HG03571 (cell line): ENCODE measurements around the gene MUC4.
"Not testable (repeated sequence)": the region's sequence is repeated elsewhere in the genome, so short reads cannot be mapped to it uniquely, and the experiment has no call there.

Experiments
- ATAC-seq: cut with Tn5 transposase; IDR thresholded peaks from one replicate; pipeline ENCODE4 v1.9.1; 2021; ENCODE audit not compliant: unreplicated experiment

The MUC4 gene

DNA sequence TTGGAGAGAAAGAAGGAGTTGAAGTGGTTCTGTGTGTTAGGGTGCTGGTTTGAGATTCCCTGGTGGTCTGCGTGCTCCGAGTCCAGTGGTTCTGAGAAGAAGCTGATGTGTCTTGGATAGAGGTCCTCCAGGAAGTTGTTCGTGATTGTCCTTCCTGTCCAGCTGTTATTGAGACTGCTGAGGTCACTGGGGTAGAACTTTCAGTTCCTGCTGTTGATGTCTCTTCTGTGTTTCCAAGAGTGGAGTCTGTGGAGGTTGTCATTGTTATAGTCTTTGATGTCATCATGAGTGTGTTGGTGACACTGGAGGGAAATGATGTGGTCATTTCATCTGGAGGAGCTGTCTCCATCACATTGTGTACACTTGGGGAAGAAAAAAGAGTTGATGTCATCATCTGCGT is 20.8 kb downstream of the MUC4 start:
- no peak for ATAC-seq

DNA sequence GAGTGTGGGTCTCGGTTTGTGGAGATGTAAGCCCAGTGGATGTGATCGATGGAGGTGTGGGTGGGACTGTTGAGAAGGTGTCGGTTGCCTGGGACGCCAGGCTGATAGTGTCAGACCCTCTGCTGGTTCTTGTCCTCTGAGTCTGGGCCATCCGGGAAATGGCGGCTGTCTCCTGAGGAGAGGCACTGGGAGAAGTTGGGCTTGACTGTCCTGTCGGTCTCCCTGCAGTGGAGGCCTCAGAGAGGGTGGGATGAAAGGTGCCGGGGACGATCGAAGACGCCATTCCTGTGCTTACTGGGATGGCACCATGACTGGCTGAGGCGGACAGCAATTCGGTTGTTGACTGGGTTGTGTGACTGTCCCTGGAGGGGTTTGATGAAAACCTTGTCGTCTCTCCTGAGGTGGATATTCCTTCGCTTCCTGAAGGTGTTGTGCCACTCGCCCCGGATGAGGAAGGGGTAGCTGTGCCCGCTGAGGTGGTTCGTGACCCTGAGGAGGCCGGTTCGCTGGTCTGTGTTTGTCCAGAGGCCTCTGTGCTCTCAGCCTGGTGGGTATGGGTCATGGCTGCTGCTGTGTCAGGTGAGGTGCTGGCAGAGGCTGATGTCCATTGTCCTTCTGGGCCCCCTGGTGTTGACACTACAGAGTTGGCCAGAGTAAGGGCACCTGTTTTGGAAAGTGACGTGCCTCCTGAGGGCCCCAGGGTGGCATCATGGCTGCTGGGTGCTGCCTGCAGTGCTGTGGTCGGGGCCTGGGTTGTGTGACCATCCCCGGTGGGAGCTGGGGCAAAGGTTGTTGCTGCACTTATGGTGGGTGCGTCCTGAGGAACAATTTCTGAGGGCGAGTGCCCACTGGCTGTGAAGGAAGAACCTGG is 22.8 kb downstream of the MUC4 start:
- ATAC-seq = no peak

DNA sequence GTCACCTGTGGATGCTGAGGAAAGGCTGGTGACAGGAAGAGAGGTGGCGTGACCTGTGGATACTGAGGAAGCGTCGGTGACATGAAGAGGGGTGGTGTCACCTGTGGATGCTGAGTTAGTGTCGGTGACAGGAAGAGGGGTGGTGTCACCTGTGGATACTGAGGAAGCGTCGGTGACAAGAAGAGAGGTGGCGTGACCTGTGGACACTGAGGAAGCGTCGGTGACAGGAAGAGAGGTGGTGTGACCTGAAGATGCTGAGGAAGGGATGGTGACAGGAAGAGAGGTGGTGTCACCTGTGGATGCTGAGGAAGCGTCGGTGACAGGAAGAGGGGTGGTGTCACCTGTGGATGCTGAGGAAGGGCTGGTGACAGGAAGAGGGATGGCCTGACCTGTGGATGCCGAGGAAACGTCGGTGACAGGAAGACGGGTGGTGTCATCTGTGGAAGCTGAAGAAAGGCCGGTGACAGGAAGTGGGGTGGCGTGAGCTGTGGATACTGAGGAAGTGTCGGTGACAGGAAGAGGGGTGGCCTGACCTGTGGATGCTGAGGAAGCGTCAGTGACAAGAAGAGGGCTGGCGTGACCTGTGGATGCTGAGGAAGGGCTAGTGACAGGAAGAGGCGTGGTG is 25.8 kb downstream of the MUC4 start:
- ATAC-seq = not testable (repeated sequence)

DNA sequence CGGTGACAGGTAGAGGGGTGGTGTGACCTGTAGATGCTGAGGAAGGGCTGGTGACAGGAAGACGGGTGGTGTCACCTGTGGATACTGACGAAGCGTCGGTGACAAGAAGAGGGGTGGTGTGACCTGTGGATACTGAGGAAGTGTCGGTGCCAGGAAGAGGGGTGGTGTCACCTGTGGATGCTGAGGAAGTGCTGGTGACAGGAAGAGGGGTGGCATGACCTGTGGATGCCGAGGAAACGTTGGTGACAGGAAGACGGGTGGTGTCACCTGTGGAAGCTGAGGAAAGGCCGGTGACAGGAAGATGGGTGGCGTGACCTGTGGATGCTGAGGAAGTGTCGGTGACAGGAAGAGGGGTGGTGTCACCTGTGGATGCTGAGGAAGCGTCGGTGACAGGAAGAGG is 27.7 kb downstream of the MUC4 start:
- not testable (repeated sequence) for ATAC-seq

DNA sequence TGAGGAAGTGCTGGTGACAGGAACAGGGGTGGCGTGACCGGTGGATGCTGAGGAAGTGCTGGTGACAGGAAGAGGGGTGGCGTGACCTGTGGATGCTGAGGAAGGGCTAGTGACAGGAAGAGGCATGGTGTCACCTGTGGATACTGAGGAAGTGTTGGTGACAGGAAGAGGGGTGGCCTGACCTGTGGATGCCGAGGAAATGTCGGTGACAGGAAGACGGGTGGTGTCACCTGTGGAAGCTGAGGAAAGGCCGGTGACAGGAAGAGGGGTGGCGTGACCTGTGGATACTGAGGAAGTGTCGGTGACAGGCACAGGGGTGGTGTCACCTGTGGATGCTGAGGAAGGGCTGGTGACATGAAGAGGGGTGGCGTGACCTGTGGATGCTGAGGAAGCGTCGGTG is 30.5 kb downstream of the MUC4 start:
- not testable (repeated sequence) for ATAC-seq

DNA sequence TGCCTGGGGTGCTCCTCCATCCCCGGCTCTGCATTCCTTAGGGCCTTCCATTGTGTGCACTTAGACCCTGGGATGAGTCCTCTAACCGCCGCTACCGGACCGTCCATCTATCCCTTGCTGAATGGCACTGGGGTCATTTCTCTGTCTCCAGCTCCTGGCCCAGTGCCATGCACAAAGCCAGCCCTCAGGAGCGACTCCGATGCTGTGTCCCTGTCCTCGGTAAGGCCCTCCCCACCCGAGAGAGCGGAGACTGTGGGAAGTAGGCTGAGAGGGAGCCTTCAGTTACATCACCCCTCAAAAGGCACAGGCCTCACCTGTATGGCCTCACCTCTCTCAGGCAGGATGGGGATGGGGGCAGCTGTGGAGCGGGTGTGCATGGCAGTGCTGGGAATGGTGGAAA is 33.8 kb downstream of the MUC4 start:
- ATAC-seq = no peak

DNA sequence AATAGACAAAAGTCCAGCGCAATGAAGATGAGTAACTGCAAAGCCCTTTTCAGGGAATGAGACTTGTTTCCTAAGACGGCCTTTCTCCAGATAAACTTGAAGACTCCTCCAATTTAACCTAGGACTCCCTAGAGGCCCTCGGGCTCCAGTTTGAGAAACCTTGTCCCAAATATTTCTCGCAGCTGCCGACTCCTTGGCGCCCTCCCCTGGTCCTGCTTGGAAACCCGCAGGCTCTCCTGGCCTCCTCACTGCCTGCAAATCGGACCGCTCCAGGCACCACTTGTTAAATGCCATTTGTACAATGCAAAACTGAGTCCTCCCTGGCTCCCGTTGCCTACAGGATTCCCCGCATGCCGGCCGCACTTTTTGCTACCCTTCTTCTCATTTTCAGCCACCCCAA is 36.8 kb downstream of the MUC4 start:
- ATAC-seq = no peak

DNA sequence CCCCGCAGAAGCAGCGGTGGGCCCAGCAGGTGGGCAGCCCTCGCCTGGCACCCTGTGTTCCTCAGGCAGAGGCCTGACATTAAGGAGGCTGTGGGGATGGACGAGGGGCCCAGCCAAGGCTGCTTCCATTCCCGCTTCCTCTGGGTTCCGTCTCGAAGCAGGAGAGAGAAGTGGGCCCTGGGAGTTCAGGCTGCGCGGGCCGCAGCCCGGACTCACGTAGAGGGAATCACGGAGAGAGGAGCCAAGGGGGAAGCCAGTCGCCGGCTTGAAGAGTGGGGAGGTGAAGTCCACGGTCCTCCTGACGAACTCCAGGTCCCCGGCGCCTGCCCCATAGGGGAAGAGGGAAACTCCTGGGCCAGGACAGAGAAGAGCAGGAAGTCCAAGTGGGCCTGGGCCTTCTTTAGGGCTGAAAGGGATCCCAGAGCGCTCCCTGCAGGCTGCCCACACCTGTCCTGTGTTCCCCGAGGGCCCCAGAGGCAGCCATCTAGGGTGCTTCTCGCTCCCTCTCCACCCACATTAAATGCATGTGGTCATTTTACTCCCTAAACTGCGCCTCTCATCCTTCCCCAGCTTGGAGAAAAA is 37.7 kb downstream of the MUC4 start:
- ATAC-seq = no peak

DNA sequence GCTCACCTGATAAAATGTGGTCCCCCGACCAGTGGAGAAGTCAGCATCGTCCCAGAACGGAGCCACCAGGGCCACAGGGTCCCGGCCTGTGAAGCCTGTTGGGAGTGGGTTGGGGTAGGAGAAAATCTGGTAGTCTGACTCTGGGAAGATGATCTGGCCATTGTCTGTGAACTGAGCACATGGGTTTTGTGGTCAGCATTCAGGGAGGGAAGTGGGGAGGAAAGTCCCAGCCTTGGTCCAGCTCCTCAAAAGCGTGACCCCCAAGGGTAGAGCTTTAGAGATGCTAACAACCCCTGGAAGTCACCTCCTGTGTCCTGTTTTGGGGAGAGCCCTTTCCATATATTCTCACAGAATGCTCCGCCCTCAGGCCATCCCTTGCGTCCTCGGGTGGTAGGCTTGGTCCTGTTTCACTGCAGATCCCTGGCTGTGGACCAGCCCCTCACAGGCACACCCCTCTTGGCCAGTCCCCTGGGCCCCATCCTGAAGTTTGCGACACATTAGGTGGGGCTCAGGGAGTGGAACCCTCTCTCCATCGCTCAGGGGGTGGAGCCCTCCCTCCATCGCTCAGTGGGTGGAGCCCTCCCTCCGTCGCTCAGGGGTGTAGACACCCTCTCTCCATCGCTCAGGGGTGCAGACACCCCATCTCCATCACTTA is 40.0 kb downstream of the MUC4 start:
- ATAC-seq = no peak

DNA sequence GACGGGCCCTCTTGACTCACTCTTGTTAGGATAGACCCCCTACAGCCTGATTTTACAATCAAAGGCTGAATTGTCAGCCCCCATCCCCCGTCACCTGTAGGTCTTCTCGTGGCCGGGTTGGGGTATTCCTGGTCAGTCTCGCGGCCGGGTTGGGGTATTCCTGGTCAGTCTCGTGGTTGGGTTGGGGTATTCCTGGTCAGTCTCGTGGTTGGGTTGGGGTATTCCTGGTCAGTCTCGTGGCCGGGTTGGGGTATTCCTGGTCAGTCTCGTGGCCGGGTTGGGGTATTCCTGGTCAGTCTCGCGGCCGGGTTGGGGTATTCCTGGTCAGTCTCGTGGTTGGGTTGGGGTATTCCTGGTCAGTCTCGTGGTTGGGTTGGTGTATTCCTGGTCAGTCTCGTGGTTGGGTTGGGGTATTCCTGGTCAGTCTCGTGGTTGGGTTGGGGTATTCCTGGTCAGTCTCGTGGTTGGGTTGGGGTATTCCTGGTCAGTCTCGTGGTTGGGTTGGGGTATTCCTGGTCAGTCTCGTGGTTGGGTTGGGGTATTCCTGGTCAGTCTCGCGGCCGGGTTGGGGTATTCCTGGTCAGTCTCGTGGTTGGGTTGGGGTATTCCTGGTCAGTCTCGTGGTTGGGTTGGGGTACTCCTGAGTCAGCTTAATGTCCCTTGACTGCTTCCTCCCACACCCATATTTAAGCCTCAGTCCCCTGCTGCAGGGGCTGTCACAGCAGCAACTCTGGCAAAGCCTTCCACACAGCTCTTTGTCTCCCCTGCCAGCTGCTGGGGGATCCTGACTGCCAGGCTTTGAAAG is 40.7 kb downstream of the MUC4 start:
- not testable (repeated sequence) for ATAC-seq

DNA sequence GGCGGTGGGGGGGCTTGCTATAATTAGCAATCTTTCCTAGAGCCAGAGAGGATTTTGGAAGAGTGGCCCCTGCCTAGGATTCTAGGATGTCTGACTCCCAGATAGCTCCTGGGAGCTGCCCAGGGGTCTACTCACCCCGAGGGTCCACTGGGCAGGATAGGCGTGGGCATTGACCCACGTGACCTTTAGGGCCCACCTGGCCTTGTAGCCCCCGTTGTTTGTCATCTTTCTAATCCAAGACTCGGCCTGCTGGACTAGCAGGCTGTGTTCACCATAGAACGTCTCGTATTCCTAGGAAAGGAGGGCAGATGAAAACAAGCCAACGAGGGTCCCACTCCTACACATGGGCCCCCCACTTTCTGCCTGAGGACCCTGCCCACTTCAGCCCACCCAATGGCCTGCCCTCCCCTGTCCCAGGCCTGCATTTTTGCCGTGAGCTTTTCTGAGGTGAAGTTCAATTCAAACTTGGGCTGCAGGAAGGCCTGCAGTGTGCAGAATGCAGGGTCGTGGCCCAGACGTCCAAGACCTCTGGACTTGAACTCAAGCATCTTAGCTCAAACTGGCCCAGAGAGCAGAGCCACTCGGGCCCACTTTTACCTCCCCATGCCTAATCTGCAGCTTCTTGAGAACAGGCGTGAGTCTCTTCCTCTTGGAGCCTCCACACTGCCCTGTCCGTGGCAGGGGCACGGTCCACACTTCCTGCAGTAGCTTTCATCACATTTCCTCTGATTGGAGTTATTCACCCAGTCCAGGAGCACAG is 41.5 kb downstream of the MUC4 start:
- no peak for ATAC-seq

DNA sequence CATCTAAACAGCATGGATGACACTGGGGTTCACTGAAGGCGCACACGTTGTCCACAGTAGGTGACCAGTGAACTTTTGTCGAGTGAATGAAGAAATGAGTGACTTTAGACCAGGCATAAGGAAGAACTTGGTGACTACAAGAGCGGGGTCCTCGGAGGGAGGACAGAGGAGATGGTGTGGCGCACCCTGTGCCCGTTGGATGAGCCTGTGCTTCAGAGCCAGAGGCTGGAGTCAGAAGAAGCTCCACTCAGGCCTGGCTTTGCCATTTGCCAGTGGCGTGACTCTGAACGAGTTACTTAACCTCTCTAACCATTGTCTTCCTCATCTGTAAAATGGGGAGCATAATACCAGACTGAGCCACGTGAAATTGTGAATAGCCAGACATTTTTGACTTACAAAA is 42.2 kb downstream of the MUC4 start:
- no peak for ATAC-seq

DNA sequence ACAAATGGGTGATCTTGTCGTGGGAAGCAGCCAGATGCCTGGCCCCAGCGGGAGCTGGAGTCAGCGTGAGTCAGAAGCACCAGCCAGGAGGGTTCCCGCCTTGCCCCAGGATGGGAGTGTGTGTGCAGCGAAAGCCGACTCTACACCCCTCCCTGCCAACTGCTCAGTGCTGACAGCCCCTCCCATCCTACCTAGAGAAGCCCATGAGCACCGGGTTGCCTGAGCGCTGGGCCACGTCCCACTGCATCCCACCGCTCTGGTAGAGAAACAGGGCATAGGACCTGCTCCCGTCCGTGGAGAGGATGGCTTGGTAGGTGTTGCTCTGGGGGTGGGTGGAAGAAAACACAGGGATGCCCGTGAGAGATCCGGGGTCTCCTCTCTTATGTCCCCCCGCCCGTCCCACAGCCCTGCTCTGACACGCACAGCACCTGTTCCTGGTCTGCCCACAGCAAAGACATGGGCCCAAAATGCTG is 42.9 kb downstream of the MUC4 start:
- no peak for ATAC-seq

DNA sequence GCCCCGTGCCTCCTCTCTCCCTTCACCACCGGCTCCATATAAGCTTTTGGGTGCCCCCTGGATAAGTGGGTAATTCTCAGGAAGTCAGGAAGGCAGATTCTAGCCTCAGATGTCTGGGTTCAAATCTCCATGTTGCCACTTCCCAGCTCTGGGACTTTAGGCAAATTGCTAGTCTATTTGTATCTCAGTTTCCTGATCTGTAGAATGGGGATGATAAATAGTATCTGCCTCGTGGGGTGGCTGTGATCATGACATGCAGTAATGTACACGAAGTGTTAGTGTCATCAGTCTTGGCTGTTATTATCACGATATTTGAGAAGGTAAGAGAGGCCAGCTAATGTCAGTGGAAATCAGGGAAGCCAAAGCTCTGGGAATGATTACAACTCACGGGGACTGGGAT is 43.3 kb downstream of the MUC4 start:
- no peak for ATAC-seq

DNA sequence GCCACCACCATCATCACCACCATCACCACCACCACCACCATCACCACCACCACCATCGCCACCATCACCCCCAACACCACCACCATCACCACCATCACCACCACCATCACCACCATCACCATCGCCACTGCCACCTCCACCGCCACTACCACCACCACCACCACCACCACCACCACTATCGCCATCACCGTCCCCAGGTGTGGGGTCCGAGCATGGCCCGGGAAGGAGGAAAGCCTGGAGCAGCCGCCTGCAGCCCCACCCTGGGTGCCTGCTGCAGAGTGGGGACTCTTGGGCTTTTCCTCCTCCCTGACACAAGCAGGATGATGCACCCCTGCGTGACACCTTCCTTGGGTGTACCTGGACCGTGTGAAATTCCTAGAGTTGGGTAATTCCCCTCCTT is 43.9 kb downstream of the MUC4 start:
- no peak for ATAC-seq

DNA sequence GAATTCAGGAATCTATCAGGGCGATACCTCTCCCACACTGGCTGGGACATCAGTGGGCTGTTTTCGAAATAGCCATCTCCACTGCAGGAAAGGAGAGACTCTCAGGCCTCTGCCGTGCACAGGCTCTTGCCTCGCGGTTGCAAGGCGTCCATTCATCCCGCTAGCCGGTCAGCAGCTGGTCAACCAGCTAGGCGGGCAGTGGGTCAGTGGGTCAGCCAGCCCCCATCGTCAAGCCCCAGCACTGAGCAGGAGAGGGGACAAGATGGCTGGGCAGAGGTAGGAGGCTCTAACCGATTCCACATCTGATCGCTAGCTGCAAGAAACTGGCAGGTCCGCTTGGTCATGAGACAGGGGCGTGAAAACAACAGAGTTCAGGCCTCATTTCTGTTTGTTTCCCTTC is 45.1 kb downstream of the MUC4 start:
- ATAC-seq = no peak

DNA sequence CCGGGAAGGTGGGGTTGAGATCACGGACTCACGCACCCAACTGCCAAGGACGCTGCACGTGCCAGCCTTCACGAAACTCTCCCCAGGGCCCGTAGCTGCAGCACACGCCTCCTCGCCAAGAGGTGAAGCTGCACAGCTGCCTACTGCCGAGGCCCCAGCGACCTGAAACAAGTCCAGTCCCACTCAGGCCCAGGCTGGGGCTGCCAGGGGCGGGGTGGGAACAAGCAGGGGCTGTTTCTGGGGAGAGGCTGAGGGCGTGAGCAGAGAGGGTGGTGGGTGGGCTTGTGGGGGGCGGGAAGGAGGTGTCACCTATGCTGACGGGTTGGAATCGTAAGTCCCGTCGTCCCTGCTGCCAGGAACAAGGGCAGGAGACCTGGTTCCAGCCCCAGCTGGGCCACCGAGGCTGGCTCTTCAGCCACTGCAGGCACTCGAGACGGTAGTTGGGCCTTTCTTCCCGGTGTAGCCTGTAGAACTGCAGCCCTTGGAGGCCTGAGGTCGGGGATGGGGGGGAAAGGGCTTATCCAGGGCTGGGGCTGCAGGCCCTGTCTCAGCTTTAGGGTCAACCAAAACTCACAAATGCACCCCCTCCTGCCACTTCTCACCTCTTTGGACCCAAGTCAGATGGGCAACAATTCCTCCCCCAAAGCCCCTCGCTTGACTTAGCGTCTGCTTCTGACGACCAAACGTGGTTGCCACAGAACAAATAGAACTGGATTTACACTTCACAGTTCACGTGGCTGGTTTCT is 46.6 kb downstream of the MUC4 start:
- no peak for ATAC-seq

DNA sequence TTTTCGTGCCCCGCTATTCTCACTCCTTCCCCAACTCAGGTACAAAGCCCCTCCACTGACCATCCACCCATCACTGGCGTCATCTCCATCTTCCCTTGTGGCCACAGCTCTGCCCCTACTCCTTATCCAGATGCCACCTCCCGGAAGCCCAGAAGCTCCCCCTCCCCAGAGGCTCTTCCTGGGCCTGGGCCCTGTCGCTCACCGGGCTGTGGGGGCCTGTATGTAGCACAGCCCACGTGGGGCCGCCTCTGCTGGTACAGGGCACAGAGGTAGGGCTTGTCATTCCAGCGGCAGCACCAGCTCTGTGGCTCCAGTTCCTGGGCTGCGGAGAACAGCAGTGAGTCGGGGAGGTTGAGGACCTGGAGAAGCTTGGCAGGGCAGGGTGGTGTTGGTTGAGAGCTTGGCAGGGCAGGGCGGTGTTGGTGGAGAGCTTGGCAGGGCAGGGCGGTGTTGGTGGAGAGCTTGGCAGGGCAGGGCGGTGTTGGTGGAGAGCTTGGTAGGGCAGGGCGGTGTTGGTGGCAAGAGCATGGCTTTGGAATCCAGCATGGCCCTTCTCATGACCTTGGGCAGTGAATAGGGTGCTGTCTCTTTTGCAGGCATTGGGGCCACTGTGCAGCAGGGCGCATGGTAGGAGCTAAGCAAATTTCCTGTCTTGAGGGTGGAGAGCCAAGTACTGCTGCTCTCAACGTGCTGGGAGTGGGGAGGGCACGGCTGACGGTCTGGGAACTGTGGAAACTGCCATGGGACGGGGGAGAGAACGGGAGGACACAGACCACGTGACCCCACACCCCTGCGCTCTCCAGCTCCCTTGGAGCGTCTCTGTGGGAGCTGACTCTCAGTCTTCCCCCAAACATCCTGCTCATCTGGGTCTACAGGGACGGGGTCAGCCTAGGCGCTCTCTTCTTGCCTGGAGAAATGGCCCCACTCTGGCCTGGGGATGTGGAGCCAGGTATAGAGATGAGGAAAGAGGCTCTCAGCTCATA is 47.6 kb downstream of the MUC4 start:
- no peak for ATAC-seq
